ENCODE measurements around the gene NKD1.

NKD1 gene

DNA sequence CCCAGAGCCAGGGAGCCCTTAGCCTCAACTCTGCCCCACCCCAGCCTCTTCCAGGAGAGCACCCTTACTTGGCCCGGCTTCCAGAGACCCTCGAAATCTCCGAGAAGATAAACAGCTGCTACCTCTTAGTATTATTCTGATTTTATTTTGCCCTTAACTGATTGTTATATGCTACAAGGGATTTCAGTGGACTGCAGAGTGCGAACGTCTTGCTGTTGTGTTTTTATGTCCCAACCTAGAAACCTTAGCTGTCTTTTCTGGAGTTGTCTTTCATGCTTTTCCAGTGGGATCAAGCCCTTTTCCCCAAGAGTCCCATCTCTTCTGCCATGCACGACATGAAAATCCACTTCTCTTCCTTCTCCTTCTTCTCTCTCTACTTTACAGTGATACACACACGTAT, 85.9 kb downstream of the NKD1 start:
- DNase-seq = no peak

DNA sequence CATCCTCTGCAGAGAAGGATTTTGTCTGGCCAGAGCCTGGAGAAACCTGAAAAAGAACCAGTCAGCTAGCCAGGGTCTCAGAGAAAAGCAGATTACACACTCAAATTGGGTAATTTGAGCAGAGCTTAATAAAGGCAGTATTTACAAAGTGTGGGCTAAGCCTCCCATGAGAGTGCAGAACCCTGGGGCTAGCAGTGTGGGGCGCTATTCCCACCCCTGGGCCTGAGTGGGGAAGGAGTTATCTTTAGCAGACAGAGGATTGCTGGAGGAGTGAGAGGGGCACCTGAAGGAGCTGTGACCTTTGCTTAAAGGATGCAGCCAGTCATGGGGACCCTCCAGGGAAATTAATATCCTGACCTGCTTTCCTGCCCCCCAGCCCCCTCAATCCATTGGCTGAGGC, 86.8 kb downstream of the NKD1 start:
- DNase-seq = no peak

DNA sequence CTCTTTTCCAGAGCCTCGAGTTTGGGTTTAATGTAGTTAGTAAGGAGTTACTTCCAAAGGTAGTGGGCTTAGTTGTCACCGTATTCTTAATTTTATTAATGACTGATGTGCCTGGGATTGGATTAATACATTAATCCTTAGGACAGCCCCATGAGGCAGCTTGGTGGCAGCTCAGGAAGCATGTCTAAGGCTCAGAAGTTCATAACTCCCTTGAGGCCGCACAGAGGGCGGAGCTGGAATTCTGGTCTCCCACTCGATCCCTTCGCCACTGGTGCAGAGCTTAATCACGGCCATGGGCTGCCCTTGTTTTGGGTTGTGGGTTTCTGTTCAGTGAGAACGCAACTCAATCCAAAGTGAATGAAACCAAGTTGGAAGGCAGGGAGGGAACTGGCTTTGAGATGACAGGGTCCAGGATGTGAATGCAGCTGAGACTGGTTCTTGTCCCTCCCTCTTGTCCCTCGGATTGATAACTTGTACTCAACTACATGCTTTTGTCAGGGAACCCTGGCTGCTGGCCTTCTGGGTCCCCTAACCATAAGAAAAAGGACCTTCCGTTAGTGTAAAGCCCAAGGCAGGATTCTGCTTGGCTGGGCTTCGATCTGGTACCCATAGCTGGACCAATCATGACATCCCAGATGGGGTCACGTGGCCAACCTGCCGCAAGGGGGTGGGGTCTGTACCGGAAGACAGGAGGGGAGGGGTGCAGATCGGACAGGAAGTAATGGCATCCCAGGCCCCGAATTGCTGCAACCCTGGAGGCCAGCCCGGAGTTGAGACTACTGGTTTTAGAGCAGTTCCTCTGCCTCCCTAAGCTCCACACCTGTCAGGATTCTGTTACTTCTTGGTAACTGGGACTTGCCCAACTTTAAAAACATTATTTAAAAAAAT, 87.6 kb downstream of the NKD1 start:
- peak; percentile 14 to 18 for DNase-seq

DNA sequence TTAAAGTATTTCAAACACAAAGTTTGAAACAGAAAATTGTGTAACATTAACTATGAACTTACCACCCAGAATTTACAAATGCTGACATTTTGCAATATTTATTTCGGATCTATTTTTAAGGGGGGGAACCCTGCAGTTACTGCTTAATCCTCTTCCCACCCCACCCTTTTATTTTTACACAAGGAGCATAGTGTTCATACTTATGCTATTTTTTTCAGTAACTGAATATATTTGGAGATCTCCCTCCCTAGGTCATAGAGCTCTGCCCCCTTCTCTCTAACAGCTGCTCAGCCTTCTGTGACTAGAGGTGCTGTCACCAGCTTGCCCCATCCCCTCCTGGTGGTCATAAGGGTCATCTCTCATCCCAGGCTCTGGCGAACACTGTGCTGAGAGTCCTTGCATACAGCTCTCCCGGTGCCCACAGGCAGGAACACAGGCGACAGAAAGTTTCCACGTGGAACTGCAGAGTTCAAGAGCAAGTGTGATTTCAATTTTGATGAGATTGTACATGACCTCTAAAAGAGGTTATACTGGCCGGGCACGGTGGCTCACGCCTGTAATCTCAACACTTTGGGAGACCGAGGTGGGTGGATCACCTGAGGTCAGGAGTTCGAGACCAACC, 88.7 kb downstream of the NKD1 start:
- no peak for DNase-seq

DNA sequence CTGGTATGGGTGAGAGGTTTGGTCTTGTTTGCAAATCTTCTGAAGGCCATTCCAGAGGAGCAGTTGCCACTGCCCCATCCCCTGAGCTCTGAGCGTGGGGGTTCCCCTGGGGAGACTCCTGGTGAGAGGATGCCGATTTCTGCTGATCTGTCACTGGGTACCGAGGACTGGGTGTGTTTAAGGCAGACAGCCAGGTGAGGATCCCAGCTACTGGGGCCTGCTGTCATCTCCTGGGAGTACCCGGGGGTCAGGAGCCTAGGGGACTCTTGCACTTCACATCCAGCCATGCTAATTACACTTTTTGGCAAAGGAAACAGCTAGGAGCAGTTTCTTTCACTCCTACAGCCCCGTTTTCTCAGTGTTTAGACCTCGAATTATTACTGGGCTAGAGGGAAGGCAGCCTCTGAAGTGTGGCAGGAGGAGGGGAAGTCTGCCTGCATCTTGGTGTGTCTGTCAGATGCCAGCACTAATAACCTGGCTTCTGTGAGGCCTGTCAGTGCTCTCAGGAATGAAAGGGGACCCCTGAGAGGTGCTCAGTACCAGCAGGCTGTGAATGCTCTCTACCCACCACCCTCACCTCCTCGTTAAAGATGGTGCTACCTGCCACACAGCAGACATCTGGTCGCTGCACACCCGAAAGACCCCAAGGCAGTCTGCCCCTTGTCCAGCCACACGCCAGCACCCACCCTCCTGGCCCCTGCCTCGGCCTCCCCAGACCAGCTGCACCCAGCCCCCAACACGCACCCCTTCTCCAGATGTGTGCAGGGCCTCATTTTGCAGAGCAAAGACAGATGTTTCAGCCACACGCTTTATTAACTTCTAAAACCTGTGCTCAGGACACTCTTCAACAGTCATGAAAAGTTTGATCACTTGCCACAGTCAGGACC, 89.8 kb downstream of the NKD1 start:
- DNase-seq = no peak

DNA sequence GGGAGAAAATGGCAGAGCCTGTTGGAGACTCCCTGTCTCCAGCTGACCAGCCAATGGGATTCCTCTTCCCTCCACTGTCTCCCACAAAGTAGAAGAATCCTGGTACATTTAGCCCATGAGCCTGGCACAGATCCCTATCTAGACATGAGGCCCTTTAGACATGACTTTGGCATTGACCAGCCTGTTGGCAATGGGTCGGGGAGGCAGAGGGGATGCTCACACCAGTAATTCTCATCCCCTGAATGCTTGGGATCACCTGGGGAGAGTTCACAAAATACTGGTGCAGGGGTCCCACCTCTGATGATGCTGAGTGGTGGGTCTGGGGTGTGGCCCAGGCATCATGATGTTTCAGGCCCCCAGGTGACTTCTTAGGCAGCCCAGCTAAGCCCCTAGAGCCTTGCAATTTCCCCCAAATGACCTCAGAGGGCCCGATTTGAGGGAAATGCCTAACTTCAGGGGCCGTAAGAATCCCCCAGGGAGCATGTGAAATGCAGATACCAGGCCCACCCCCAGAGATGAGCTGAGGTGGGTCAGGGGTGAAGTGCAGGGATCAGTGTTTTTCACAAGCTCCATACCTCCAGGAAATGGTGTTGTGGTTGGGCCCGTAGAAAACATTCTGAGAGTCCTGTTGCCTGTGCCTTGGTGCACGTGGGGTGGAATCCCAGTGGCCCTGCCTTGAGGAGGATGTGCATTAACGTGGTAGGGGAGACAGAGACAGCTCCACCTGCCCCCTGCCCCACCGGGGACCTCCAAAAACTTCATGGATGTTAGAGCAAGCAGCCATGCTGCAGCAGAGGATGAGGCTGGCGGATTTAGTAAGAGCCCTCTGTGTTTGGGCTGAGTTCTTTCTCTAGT, 90.8 kb downstream of the NKD1 start:
- no peak for DNase-seq

DNA sequence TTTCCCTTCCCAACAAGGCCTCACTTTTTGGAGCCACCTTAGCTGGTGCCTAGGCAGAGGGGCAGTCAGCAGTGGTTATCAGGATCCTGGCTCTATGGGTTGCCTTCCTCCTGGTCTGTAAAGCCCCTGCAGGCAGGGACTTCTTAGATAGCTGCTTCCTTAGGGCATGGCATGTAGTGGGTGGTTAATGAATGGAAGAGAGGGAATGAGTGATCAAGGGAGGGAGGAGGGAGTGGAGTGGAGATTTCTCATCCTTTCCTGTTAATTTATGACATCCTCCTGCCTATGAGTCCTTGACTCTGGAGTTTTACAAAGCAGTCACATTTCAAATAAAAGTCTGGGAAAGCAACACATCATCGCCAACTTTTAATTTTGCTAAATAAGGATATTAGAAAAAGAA, 92.2 kb downstream of the NKD1 start:
- DNase-seq = no peak

DNA sequence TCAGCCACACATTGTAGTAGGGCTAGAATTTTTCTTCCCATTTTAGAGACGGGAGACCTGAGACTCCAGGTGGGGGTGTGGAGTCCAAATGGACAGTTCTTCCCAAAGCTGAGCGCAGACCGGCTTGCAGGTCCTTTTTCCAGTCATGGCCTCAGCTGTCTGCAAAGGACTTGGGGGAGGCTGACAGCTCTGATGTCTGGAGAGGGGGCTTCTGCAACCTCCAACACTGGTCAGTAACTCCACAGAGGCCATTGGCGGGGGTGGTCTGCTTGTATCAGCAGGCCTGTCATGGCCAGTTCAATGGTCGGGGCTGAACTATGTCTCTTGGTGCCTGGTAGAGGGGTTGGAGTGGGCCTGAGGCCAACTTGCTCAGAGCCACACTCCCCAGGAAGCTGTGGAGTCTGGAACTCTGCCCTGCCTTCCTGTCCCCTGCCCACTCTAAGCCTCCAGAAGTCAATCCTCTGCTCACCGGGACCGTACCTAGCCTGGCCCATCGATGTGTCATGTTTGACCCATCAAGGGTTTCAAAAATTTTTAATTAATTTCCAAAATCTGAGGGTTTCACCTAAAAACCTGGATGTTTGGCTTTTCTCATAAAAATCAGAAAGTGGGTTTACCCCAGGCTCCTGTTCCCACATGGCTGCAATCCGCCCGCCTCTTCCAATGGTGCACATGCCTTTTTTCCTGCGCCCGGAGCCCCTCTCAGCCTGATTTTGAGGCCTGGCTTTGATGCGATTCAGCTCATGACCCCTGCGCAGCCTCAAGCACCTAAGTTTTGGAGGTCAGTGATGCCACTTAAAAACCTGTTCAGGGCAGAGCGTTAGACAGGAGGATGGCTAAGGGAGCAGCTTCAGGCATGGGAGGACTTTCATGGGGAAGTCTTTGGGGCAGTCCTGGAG, 93.0 kb downstream of the NKD1 start:
- DNase-seq = no peak

DNA sequence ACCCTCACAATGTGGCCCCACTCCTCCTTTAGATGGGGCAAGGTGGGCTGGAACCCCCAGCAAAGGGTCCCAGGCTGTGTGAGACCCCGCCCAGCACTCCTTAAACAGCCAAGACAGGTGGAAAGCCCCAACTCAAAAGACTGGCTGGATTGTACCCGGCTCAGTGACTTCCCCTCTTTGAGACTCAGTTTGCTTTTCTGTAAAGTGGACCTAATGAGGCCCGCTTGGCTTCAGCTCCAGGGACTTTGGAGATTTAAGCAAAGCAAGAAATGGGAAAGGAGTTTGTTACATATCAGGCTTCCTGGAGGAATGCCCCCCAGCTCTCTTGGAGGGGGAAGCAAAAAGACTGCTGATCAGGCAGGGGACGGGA, 93.6 kb downstream of the NKD1 start:
- DNase-seq = no peak

DNA sequence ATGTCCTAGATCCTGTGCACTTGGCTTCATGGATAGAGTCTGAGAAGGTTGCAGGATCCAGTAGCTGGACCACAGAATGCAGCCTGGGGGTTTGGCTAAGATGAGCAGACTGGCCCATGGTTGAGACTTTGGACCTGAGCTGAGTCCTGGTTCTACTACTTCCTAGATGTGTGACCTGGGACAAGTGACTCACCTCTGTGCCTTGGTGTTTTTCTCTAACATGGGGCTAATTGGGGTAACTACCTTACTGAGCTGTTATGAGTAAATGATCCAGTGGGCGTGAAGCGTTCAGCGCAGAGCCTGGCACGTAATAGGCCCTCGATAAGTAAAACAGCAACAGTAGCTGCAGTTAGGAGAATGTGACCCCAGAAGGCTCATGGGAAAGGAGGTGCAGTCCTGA, 94.2 kb downstream of the NKD1 start:
- DNase-seq = no peak

DNA sequence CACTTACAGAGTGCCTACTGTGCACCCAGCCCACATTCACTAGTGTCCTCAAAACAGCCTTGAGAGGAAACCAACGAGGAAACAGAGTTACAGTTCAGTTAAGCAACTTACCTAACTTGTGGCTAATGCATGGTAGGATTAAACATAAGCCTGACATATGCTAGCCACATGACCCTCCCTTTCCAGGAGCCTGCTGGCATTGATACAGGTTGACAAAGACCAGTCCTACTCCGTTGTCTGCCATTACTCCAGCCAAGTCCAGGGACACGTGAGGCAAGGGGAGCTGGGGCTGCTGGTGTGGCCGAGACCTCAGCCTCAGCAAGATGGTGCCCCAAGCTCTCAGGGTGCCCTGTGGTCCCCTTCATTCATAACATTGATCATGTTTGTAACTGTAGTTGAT, 95.0 kb downstream of the NKD1 start:
- no peak for DNase-seq

DNA sequence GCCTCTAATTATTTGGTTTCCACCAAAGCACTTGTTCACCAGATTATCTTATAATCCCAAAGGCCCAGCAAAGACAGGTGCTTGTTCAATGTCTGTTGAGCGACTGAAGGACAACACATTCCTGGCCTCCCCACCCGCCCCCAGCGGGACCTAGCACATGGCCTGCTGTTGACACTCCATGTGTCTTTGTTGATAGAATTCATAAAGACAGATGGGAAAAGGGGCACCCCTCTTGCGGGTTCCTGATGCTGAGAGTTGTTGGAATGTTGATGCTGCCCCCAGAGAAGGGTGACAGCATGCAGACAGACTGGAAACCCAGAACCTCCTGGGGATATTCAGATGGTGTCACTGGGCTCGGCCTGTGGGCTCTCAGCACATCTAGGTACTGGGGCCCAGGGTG, 96.0 kb downstream of the NKD1 start:
- no peak for DNase-seq

DNA sequence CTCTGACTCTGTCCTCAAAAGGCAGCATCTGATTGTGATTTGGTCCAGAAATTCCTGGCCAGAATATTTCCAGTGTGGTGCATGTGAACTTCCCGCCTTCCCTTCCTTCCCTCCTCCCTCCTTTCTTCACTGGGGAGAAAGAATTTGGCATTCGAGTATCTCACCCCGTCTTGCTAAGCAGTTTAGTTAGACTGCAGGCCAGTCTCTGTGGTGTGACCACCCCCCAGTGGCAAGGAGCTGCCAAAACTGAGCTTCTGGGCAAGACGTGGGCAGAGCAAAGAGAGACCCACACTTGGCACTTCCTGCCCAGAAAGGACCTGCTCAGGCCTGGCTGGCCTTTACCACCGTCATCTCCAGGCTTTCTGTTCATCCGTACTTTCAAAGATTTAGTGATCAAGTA, 96.5 kb downstream of the NKD1 start:
- peak; percentile 47 to 48 for DNase-seq

DNA sequence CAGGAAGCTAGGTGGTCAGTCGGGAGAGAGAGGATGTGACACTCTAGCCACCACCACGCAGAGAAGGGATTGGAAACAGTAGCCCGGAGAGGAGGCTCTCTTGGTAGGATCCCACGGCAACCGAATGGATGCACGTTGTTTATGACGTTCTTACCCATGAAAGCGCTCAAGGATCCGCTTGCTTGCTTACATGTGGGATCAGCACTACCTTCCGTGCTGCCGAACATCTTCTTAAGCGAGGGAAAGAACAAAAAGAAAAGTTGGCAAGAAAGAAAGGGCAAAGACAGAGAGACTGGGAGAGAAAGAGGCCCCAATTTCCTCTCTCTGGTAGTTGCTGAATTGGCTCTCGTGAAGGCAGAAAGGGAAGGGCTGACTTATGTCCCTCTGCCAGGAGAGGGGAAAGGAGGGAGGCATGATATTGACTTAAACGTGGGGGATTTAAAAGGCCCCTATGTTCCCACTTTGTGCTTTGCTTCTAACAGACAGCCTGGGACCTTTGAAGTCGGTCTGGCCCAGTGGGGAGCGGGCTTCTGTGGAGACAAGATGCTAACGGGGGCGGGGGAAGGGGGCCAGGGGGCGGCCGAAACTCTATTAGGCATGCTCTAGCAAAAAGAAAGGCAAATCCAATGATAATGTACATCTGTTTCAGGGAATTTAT, 97.5 kb downstream of the NKD1 start:
- DNase-seq = no peak

DNA sequence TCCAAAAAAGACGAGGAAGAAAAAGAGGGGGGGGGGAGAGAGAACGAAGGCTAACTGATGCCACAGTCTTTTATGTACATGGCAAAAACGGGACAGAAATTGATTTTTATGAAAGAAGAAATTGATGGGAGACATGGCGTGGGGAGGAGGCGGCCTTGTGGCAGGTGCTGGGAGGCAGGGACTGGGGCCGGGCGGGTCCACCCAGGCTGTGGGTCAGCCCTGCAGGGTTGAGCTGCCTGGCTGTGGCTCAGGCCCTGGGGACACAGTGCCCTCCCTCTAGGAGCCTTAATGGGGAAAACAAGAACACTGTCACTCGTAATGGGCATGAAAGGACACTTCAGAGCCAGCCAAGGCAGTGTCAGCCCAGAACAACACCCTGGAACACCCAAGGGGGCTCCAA, 98.1 kb downstream of the NKD1 start:
- no peak for DNase-seq

DNA sequence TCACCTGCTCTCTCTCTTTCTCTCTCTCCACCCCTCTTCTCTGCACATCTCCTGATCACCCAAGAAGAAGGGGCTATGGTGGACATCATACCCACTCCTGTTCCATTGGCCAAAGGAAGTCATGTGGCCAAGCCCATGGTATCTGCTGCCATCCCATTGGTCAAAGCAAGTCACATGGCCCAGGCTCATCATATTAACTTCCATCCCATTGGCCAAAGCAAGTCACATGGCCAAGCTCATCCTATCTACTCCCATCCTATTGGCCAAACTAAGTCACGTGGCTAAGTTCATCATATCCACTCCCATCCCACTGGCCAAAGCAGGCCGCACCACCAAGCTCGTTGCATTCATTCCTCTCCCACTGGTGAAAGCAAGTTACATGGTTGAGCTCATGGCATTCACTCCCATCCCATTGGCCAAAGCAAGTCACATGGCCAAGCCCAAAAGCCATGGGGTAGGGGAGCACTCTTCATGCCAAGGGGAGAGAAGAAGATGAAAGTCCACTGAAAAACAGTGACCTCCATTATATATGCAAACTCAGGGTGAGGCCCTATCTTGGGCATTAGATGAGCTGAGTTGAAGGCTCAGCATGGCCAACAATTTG, 103.7 kb downstream of the NKD1 start:
- DNase-seq = no peak

DNA sequence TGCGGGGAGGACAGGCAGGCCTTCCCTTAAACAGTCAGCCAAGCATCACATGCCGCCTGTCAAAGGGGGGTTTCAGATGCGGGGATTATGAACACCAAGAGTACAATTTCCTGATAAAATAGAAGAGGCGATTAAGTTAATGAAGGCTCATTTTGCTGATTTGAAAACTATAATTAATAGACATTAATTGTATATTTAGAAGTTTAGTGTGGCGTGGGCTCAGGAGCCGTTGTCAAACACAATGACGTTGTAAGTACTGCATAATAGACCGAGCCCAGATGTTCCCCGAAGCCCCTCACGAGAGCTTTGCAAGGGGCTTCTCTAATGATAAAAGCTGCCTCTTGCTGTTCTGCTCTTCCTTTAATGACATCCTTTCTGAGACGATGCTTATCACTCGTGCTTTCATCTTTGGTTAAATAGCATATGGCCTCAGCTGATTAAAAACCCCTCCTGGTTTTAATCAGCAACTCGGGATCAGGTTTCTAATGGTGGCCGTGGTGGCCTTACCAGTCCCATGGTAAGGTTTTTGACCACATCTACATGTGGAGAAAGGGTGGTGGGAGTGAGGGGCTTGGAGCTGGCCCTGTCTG, 104.7 kb downstream of the NKD1 start:
- no peak for DNase-seq

DNA sequence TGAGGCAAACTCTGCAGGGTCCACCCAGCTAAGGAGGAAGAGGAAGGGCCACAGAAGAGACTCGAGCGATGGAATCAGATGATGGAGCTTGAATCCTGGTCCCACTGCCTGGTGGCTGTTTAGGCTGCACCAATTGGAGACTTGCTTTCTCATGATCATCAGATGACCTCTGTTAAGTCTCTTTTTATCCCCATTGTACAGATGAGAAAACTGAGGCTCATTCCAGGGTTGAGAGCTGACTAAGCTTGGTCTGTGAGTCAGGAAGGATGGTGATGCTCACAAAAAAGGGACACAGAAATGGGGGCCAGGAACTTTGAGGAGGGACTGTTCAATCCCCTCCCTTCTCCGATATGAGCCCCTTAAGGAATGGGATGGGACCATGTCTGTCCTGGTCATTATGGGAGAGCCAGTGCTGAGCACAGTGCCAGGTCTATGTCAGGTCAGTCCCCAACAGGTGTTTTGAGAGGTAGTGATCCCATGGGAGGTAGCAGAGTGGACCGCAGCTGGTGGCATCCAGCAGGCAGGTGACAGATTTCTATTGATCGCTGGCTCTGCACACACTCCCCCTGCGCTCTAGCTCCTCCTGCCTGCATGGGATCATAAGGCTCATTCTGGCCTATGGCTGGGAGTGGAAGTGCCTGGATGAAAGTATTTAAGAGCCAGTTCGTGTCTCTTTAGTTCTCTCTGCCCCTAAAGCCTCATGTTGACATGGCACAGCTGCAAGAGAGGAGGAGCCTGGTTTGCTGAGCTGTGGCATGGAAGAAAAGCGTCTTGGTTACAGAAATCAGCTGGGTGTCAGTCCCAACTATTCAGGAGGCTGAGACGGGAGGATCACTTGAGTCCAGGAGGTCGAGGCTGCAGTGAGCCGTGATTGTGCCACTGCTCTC, 105.7 kb downstream of the NKD1 start:
- DNase-seq = no peak

DNA sequence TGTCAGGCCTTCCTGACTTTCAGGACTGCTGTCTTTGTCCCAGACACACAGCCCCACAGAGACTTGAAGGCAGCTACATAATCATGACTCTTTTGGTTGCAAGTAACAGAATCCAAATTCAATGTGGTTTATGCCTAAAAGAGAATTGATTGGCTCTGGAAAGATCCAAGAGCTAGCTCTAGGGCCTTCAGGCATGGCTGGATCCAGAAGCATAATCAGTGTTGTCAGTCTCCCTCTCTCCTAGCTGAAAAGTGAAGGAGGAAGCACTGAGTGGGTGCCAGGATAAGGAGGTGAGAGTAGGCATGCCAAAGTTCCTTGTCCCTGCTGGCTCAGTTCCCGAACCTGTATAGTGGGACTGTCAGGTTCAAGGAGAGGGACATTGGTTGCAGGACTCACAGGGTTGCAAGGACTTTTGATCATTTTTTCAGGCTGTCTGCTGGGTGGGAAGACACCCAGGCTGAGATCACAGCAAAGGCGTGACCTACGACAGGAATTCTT, 107.4 kb downstream of the NKD1 start:
- no peak for DNase-seq

All from CD4-positive, alpha-beta T cell treated with Interleukin-4 for 1 hour (primary cell).